Body of pancreas (tissue), 4 donors: ENCODE data around the gene TMSB10.

ENCODE experiments used
- POLR2A ChIP-seq, 3 donors: fragments of 450-650 bp; IDR thresholded peaks; one replicate each; pipeline ENCODE4 v1.6.1; 2016; ENCODE audit warnings: antibody characterized with exemption in 3 of 3, mild to moderate bottlenecking in 2 of 3
- TF ChIP-seq, protein P1 (sequence below), 7 experiments: fragments of 450-650 bp in 4 of 7; fragments of 200-600 bp in 3 of 7; sonication (generic) in 3 of 7; IDR thresholded peaks; one replicate each; pipeline ENCODE4 v1.5.1; 2016 to 2019; ENCODE audit warnings: antibody characterized with exemption in 7 of 7

DNA sequence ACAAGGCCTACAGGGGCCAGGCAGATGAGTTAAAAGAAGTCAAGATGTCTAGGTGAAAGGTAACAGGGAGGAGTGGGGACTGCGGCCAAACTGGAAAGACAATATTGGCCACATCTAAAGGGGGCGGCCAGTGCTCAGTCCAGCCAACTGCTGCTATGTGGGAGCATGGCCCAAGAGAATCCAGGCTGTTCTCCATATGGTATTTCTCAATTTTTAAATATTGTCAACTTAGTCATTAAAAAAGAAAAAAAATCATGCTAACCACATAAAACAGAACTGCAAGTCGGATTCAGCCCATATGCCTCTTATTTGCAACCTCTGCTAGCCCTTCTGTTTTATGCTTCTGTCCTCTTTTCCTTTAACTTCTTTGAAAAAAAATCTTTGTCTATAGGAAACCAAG is 39.3 kb upstream of the TMSB10 start:
- TF ChIP-seq, protein P1, sequence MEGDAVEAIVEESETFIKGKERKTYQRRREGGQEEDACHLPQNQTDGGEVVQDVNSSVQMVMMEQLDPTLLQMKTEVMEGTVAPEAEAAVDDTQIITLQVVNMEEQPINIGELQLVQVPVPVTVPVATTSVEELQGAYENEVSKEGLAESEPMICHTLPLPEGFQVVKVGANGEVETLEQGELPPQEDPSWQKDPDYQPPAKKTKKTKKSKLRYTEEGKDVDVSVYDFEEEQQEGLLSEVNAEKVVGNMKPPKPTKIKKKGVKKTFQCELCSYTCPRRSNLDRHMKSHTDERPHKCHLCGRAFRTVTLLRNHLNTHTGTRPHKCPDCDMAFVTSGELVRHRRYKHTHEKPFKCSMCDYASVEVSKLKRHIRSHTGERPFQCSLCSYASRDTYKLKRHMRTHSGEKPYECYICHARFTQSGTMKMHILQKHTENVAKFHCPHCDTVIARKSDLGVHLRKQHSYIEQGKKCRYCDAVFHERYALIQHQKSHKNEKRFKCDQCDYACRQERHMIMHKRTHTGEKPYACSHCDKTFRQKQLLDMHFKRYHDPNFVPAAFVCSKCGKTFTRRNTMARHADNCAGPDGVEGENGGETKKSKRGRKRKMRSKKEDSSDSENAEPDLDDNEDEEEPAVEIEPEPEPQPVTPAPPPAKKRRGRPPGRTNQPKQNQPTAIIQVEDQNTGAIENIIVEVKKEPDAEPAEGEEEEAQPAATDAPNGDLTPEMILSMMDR (IDR thresholded peaks at IDR 0.05), result no peak
- TF ChIP-seq POLR2A (IDR thresholded peaks at IDR 0.05), result no peak
